ENCODE data around the gene EDN2.

Gene EDN2

DNA sequence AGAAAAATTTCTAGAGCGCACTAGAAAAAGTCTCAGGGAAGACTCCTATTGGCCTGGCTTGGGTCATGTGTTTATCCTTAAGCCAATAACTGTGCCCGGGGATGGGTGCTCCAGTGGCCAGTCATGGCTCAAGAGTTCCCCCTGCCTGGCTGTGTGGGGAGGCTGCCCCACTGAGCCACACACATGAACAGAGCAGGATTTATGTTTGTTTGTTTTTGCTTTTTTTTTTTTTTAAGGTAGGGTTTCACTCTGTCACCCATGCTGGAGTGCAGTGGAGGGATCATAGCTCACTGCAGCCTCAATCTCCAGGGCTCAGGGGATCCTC, 21.8 kb downstream of the EDN2 start:
- no peak for DNase-seq

DNA sequence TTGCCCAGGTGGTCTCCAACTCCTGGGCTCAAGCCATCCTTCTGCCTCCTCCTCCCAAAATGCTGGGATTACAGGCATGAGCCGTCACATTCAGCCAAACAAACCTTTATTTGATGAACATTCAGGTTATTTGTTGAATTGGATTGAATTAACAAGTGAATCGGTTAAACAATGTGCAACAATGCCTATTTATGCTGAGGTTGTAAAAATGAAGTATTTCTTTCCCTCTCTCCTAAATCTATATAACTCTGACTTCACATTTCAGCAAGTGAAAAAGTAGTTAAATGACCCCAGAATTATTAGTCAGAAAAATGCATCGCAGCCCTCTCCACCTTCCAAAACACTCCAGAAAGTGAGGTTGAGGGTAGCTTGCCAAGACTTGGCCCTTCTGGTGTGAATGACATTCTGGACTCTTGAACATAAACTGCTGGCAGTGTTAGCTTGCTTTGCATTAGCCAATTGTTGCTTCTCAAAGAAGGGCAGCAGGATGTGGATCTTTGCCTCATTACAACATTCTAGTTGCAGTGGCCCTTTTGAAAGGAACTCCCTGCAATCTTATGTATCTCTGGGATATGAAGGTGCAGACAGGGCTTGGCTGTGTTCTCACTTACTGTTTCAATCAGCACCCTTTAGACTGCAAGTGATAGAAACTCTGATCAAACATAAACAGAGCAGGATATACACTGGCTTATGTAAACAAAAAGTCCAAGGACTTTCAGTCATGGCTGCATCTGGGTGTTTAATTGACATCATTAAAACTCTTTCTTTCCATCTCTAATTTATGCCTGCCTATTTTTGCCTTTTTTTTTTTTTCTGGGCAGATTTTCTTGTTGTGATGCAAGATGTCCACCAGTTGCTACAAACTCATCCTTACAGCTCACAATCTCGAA, 22.4 kb downstream of the EDN2 start:
- DNase-seq: no peak

DNA sequence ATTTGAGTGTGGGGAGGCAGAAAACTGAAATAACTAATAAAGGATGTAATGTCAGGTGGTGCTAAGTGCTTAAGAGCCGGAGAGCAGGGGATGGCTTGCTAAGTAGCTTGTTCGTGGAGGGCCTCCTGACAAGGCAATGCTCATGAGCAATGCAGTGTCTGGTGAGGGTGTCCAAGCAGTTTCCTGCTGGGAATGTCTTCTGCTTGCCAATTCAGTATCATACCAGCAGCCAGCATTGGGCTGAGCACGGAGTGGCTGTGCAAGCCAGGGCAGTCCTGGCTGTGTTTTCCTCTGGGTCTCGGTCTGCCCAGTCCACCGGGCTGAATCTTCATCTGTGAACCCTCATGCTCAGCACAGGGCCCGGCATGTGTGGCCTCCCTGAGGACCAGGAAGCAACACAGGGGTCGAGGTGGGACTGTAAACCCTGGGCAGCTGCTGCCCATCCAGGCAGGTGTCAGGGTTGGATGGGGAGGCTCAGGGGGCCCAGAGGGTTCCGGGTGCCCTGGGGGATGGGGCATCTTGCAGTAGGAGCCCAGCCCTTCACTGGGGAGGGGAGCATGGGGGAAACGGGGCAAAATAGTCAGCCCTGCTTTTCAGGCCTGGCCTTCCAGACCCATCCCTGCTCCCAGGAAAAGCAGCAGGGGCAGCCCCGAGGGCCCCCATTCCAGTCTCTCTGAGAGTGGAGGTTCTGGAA, 27.5 kb downstream of the EDN2 start:
- DNase-seq: no peak

DNA sequence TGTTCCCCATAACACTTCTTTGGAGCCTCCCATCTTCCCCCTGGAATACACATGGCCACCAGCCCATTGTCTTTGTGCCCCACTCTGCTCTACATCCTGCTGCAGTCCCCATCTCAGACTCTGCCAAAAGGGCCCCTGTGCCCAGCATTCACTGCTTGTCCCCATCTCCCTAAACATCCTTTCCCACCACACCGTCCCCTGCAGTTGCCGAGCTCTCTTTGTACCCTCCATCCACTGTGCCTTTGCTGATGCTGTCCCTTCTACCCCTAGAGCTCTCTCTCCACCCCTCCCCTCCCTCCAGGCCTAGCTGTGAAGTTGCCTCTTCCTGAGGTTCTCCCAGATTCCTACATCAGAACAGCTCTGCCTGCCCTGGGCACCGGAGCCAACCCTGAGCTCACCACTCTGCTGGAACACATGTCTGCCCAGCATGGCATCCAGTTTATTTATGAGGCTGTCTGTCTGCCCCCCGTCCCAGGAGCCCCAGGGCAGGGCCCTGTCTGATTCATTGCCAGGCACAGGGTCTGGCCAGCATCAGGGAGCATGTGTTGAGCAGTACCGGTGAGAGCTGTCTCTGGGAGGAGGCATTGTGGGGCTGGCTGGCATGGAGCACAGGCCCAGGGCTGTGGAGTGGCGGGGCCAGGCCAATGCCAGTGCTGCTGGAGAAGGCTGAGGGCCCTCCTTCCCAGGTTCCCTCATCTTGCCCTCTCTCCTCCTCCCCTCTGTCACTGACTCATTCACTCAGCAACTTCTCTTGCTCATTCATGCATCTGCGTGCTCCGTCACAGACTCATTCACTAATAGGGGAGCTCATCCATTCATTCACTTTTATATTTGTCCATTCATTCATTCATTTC, 28.8 kb downstream of the EDN2 start:
- no peak for DNase-seq

DNA sequence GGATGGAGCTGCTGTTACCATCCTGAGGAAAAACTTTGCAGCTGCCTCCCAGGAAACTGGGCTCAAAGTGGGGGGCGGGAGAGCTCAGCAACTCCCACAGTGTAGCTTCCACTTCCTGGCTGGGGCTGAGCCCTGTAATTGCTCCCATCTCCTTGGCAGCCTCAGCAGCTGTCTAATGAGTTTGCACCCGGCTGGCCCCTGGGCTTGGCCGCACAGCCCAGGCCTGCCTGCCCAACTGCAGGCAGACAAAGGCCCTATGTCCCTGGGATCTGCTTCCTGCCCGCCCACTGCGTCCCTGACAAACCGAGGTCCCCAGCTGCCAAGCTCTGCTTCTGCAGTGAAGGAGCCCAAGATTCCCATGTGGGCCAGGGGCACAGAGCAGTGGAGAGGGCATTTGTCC, 30.1 kb downstream of the EDN2 start:
- DNase-seq: no peak

DNA sequence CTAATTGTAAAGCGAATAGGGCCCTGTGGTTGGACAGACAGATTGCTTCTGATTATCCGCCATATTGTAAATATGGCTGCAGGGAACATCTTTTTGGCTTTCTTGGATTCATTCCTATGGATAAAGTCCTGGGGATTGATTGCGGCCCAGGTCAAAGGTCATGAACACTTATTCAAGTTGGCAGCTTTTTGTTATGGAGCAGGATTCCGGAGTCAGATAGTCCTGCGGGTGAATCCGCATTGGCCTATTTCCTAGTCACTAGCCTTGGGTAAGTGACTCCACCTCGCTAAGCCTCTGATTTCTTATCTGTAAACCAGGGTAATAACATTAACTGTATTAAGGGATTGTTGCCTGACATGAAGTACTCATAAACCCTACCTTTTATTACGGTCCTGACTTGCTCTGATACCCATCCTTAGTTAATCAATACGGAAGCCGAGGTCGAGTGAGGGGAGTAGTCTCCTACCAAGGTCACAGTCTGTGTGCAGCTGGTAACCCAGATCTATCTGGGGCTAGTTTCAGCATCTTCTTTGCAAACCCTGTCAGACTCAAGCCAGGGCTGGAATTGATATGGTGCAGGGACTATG, 31.7 kb downstream of the EDN2 start:
- no peak for DNase-seq

DNA sequence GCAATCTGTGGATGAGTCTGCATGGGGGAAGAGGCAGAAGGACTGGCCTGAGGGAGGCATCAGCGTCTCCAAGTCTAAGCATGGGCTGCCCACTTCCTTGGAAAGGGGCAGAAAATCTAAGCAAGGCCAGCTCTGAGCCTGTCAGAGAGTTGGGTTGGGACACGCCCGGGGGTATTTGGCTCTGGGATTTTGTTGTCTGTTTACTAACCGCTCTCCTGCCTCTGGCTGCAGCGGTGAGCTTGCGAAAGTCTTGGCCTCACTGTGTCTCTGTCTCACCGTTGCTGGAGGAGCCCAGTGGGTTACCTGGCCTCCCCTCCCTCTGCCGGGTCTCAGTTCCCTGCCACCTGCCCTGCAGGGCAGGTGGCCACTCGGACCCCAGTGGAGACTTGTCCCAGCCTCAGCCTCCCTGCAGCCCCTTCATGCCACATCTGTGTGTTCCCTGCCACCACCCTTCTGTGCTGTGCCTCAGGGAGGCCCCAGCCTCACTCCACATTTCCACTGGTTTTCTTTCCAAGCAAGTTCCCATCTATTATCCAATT, 33.7 kb downstream of the EDN2 start:
- no peak for DNase-seq

DNA sequence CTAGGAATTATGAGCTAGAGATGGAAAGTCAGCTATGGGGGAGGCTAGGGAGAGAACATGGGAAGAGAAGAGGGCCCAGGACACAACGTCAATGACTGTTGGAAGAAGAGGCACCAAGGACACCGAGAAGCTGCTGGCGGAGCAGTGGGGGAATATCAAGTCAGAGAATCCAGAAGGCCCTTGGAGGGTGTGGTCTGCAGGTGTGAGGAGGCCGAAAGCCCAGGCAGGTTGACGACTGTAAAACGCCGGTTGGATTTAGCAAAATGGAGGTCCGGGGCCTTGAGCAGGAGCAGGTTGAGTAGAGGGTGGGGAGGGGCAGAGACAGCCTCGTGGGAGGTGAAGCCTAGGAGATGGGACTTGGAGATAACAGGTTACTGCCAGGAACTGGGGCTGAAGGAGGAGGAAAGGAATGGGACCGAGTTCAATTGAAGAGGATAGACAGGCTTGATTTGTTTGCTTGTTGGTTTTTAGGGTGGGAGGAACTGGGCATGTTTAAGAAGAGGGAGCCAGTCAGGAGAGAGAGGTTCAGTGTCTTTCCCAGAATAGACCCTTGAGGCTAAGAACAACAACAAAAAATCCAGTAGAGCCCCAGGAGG, 35.1 kb downstream of the EDN2 start:
- DNase-seq: no peak

DNA sequence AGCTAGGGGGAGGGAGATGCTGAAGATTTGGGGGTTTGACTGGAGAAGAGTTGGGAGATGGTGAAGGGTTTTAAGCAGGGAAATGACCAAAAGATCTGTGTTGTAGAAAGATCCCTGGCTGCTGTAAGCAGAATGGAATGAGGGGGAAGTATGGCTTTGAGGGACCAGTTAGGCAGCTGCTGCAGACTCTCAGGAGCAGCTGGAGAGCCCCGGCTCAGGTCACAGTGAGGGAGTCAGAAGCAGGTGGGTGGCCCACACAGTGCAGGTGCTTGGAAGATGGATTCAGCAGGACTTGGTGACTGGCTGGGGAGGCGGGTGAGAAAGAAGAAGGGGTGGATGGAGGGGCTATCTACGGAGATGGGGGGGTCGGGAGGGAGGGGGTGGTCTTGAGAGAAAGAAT, 35.7 kb downstream of the EDN2 start:
- no peak for DNase-seq

DNA sequence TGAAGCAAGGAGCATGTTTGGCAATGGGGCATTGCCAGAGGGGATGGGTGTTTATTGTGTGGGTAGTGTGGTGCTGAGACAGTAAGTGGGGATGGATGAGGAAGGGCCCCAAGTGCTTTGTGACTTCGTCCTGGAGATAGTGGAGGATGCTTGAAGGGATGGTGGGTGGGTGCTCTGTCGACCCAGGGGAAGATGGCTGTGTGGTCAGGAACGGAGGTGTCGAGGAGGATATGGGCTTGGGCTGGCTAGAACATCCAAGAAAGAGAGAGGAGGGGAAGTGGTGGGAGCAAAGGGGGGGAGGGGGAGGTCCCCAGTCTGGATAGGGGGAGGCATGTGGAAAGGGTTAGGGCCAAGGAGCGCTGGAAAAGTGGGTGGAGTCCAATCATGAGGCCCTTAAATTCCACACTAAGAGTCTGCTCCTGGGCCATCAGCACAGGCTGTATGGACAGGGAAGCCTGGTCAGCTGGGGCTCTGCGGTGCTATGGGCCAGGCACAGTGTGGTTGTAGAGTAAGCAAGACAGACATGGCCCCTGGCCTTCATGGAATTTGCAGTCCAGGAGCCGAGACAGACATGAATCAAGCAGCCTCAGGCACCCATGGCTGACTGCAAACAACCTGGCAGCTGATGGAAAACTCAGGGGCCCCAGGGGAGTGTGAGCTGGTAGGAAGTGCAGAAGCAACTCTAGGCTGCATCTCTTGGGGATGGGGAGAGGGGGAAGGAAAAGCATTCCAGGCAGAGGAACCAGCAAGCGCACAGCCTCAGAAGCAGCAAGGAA, 36.3 kb downstream of the EDN2 start:
- no peak for DNase-seq

DNA sequence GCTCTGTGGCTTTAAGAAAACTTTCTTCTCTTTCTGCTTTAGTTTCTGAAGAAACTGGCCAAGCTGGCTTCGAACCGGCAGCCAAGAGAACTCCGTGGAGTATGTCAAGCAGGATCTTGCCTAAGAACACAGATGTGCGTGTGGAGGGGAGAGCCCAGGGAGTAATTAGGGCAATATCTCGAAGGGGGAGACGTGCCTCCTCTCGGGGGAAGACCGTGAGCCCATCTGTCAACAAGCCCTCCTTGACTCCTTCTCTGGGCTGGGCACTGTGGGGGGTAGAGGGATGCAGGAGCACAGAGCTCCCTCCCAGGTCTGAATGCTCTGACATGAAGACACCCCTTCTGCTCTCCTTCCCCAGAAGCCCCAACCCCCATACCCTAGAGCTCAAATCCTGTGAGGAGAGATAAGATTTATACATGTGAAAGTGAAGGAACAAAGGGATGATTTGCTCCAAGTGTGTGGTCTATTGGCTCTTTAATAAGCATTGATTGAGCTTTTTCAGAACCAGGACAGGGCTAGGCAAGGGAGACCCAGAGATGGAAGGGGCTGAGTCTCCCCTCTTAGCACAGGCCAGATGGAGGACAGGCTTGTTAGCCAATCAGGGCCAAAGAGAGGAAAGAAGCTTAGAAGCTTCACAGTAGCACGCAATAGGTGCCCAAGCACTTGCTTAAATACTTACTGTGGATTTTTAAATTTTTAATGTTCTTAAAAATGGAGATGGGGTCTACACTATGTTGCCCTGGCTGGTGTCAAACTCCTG, 37.5 kb downstream of the EDN2 start:
- no peak for DNase-seq

DNA sequence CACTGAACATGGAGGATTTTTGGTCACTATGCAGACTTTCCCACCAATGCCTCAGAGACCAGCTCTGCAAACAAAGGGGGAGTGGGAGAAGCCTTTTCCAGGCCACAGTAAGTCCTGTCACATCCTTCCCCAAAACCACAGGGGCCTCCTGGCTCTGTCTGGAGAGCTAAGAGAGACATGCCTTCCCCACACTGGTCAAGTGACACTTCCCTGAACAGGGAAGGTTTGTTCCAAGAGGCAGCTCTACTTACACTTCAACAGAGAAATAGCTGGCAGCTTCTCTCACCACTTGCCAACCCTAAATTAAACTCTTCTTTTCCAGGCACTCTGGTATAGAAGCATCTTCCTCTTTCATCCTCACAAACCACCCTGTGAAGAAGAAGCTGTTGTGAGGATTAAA, 39.7 kb downstream of the EDN2 start:
- DNase-seq: no peak

DNA sequence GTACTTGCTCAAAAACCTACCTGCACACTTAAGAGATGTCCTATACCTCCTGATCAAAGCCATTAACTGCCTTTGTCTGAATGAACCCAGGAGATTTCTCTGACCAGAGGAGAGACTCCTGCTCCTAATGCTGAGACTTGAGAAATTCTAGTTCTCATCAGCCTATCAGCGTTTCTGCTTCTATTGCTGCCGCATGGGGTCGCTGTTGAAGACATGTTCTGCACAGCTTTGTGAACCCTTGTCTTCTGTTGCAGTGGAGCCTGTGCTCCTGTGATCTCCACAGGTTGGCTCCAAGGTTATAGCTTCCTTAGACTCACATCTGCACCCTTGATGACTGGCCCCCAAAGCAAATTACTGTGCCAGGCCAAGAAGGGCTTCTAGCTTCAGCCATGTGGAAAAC, 40.2 kb downstream of the EDN2 start:
- DNase-seq: no peak

DNA sequence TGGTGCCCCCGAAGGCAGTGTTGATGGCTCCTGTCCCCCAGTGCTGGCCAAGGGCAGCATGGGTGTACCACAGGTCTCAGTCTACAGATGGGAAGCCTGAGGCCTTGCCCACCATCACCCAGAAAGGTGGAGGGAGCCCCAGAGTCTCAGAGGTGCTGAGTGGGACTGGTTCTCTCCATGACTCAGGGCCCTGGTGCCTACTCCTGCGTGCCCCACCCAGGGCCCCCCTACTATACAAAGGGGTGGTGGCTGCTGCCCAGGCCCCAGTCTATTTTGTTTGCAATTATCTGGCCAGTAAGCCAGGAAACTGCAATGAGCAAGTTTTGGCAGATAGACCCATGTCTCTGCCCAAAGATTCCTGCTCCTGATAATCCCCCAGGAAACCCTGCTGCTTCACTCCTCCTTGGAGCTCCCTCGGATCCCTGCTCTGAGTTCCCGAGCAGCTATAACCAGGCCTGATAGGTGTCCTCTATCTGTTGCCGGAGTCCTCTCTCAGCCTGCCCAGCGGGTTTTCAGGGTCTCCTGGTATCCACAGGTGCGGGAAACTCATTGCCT, 41.7 kb downstream of the EDN2 start:
- no peak for DNase-seq

DNA sequence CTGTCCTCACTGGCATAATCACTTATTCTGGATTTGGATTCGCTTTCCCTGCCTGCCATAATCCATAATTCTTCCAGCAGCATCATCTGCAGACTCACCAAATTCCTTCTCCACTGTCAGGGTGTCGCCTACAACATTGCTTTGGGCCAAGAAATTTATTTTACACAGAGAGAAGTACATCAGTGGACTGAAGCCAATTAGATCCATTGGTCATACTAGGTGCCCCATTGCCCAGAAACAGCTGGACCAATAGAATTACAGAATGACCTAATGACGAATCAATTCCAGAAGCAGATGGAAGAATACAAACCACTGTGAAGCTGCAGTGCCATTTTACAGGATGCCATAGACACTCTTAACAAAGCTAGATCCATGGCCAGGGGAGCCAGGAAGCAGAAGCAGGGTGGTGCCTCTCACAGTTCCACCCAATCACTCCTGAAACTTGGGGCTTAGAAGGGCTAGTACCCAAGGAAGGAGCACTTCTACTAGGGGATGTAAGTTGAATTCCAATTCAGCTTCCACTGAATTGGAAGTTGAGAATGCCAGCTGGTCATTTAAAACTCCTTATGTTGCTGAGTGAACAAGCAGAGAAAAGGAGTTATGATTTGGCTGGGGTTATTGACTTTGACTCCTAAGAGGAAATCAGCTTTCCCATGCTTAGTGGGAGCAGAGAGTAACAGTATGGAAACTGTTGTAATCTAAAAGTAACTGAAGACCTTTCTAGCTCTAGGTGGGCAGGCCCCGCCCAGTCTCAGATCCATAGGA, 44.0 kb downstream of the EDN2 start:
- DNase-seq: no peak

DNA sequence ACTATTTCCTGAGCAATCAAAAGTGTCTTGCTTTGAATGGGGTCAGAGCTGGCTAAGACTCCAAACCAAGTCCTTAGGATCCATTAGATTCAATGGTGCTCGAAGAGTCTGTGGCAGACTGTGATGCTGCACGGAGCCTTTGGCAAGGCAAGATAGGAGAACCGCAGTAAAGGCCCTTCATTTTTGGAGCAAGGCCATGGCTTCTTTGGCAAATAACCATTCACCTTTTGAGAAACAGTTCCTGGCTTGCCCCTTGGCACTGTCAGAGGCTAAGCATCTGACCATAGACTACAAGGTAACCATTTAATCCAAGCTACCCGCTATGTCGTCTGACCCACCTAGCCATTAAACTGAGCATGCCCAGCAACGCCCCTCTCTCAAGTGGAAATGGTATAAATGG, 45.2 kb downstream of the EDN2 start:
- no peak for DNase-seq

DNA sequence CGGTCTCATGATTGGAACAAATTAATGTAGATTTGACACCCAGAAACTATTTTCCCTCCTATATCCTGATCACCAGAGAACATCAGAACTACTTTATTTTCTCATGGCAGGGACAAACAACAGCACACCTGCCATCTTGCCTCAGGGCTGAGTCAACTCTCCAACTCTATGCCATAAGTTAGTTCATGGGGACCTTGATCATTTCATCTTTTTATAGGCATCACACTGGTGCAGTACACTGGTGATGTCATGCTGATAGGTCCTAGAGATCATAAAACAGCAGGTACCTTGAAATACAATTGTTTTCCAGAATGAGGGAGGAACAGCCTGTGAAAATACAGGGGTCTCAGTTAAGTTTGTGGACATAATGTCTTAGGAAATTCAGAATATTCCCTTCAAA, 45.8 kb downstream of the EDN2 start:
- DNase-seq: no peak

DNA sequence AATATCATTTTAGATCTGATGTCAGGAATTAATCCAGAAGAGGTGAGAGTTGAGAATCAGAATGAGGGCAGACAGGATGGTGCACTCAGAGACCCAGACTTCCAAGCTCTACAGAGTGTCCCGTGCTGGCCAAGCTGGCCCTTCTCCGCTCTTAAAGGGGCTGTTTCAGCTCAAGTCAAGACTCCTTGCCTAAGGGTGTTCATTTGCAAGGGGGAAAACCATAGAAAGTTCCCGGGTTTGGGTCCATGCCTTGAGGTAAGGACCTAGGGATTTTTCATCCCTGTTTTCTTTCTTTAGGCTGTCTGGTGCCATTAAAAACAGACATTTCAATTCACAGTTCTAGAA, 47.5 kb downstream of the EDN2 start:
- no peak for DNase-seq

DNA sequence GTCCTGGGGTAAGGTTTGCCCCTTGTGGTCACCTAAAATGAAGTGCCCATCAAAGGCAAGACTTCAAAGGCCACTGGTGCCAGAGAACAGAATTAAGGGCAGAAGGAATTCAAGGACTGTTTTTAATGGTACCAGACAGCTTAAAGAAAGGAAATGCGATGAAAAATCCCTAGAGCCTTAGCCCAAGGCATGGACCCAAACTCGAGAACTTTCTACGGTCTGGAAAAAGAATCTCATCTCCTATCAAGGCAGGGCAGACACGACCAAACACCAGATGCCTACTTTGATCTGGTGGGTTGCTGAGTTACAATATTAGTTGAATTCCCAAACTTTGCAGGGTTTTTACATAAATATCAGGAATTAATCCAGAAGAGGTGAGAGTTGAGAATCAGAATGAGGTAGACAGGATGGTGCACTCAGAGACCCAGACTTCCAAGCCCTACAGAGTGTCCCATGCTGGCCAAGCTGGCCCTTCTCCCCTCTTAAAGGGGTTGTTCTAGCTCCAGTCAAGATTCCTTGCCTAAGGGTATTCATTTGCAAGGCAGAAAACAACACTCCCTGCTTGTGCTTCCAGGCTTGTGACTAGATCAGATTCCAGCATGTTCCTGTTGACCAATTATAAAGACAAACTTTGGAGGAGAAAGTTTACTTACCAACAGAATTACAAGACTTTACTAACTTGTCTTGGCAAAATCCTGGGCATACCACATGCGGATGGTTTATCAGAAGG, 48.0 kb downstream of the EDN2 start:
- DNase-seq: no peak

All from T-helper 2 cell (primary cell).